ENCODE measurements around the gene SKAP1. TPM values are rescaled to one million over a fixed set of nuclear protein-coding genes. Genes with fewer than 3 reads are reported as not detected.

Gene SKAP1
- total and polyA plus RNA-seq, 2 of the 13 experiments (the other 11 are each of a cell fraction or from before 2014, with no cell fraction given), result 0.21 TPM; not detected in 1

- TF ChIP-seq, protein P1, sequence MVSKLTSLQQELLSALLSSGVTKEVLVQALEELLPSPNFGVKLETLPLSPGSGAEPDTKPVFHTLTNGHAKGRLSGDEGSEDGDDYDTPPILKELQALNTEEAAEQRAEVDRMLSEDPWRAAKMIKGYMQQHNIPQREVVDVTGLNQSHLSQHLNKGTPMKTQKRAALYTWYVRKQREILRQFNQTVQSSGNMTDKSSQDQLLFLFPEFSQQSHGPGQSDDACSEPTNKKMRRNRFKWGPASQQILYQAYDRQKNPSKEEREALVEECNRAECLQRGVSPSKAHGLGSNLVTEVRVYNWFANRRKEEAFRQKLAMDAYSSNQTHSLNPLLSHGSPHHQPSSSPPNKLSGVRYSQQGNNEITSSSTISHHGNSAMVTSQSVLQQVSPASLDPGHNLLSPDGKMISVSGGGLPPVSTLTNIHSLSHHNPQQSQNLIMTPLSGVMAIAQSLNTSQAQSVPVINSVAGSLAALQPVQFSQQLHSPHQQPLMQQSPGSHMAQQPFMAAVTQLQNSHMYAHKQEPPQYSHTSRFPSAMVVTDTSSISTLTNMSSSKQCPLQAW (CRISPR knock-in tag; IDR thresholded peaks at IDR 0.05), result peak; percentile 61; the same call in 1 of the 2 replicates
- TF ChIP-seq ZNF574 (CRISPR knock-in tag; IDR thresholded peaks at IDR 0.05) (0 out of 2 replicates have a peak, but pooled peaks have one; percentile 33), SMC3 (IDR thresholded peaks at IDR 0.05; ENCODE audit: low read length) (0 out of 2 replicates have a peak, but pooled peaks have one; percentile 17), HDAC1 (CRISPR knock-in tag; IDR thresholded peaks at IDR 0.05) (no peak), PREB (CRISPR knock-in tag; IDR thresholded peaks at IDR 0.05) (no peak), IKZF4 (CRISPR knock-in tag; IDR thresholded peaks at IDR 0.05; ENCODE audit: borderline replicate concordance, low read depth, not compliant biosample characterization) (no peak), KAT2B (IDR thresholded peaks at IDR 0.05; ENCODE audit: borderline replicate concordance, low read depth, low read length) (no peak), FOSL2 (CRISPR knock-in tag; IDR thresholded peaks at IDR 0.05) (no peak), RFX5 (IDR thresholded peaks at IDR 0.05; ENCODE audit: low read depth, low read length) (no peak), POLR2AphosphoS2 (IDR thresholded peaks at IDR 0.05; ENCODE audit: low read depth, low read length) (no peak)
- TF ChIP-seq, protein P2, sequence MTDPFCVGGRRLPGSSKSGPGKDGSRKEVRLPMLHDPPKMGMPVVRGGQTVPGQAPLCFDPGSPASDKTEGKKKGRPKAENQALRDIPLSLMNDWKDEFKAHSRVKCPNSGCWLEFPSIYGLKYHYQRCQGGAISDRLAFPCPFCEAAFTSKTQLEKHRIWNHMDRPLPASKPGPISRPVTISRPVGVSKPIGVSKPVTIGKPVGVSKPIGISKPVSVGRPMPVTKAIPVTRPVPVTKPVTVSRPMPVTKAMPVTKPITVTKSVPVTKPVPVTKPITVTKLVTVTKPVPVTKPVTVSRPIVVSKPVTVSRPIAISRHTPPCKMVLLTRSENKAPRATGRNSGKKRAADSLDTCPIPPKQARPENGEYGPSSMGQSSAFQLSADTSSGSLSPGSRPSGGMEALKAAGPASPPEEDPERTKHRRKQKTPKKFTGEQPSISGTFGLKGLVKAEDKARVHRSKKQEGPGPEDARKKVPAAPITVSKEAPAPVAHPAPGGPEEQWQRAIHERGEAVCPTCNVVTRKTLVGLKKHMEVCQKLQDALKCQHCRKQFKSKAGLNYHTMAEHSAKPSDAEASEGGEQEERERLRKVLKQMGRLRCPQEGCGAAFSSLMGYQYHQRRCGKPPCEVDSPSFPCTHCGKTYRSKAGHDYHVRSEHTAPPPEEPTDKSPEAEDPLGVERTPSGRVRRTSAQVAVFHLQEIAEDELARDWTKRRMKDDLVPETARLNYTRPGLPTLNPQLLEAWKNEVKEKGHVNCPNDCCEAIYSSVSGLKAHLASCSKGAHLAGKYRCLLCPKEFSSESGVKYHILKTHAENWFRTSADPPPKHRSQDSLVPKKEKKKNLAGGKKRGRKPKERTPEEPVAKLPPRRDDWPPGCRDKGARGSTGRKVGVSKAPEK (CRISPR knock-in tag; IDR thresholded peaks at IDR 0.05; ENCODE audit: borderline replicate concordance), result no peak
- TF ChIP-seq, protein P3, sequence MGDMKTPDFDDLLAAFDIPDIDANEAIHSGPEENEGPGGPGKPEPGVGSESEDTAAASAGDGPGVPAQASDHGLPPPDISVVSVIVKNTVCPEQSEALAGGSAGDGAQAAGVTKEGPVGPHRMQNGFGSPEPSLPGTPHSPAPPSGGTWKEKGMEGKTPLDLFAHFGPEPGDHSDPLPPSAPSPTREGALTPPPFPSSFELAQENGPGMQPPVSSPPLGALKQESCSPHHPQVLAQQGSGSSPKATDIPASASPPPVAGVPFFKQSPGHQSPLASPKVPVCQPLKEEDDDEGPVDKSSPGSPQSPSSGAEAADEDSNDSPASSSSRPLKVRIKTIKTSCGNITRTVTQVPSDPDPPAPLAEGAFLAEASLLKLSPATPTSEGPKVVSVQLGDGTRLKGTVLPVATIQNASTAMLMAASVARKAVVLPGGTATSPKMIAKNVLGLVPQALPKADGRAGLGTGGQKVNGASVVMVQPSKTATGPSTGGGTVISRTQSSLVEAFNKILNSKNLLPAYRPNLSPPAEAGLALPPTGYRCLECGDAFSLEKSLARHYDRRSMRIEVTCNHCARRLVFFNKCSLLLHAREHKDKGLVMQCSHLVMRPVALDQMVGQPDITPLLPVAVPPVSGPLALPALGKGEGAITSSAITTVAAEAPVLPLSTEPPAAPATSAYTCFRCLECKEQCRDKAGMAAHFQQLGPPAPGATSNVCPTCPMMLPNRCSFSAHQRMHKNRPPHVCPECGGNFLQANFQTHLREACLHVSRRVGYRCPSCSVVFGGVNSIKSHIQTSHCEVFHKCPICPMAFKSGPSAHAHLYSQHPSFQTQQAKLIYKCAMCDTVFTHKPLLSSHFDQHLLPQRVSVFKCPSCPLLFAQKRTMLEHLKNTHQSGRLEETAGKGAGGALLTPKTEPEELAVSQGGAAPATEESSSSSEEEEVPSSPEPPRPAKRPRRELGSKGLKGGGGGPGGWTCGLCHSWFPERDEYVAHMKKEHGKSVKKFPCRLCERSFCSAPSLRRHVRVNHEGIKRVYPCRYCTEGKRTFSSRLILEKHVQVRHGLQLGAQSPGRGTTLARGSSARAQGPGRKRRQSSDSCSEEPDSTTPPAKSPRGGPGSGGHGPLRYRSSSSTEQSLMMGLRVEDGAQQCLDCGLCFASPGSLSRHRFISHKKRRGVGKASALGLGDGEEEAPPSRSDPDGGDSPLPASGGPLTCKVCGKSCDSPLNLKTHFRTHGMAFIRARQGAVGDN (CRISPR knock-in tag; IDR thresholded peaks at IDR 0.05), result peak; percentile 25; the same call in 1 of the 2 replicates
- TF ChIP-seq, protein P4, sequence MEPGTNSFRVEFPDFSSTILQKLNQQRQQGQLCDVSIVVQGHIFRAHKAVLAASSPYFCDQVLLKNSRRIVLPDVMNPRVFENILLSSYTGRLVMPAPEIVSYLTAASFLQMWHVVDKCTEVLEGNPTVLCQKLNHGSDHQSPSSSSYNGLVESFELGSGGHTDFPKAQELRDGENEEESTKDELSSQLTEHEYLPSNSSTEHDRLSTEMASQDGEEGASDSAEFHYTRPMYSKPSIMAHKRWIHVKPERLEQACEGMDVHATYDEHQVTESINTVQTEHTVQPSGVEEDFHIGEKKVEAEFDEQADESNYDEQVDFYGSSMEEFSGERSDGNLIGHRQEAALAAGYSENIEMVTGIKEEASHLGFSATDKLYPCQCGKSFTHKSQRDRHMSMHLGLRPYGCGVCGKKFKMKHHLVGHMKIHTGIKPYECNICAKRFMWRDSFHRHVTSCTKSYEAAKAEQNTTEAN (CRISPR knock-in tag; conservative IDR thresholded peaks at IDR 0.05), result no peak
Measured at GRCh38 chr17:48457080-48457836, 27.2 kb upstream of the SKAP1 start (continued).

Measured in HepG2 (cell line).